HEK293 (cell line): ENCODE measurements around the gene YY1AP1.

Experiments used
- ATF2 ChIP-seq: fragments of 450-650 bp; formaldehyde crosslinking; IDR thresholded peaks from 2 replicates; pipeline ENCODE4 v1.5.1; 2016; ENCODE audit warnings: missing biosample characterization, missing genetic modification characterization, low read depth
- ELK4 ChIP-seq: IDR thresholded peaks from 2 replicates; pipeline ENCODE4 v1.6.1; 2011; ENCODE audit warnings: mild to moderate bottlenecking, low read depth, low read length, borderline replicate concordance
- HOXD13 ChIP-seq: sonication (generic); formaldehyde crosslinking; IDR thresholded peaks from 2 replicates; pipeline ENCODE4 v1.8.0; 2022; ENCODE audit warnings: missing genetic modification reagents, borderline replicate concordance
- MEIS1 ChIP-seq: sonication (generic); formaldehyde crosslinking; IDR thresholded peaks from 2 replicates; pipeline ENCODE4 v1.8.1; 2022; ENCODE audit warnings: missing genetic modification reagents, mild to moderate bottlenecking, borderline replicate concordance
- OVOL3 ChIP-seq: fragments of 450-650 bp; formaldehyde crosslinking; IDR thresholded peaks from 2 replicates; pipeline ENCODE4 v1.5.1; 2016; ENCODE audit warnings: missing biosample characterization, missing genetic modification characterization
- PBX3 ChIP-seq: sonication (generic); formaldehyde crosslinking; IDR thresholded peaks from 2 replicates; pipeline ENCODE4 v1.8.1; 2022; ENCODE audit warnings: mild to moderate bottlenecking, moderate library complexity, missing genetic modification reagents
- REST ChIP-seq: fragments of 450-650 bp; formaldehyde crosslinking; IDR thresholded peaks from 2 replicates; pipeline ENCODE4 v1.5.1; 2016; ENCODE audit warnings: missing biosample characterization, missing genetic modification characterization
- WT1 ChIP-seq: fragments of 450-650 bp; formaldehyde crosslinking; IDR thresholded peaks from 2 replicates; pipeline ENCODE4 v1.5.1; 2016; ENCODE audit warnings: missing biosample characterization, missing genetic modification characterization
- ZBTB48 ChIP-seq: fragments of 450-650 bp; formaldehyde crosslinking; IDR thresholded peaks from 2 replicates; pipeline ENCODE4 v1.5.1; 2016; ENCODE audit warnings: missing biosample characterization, missing genetic modification characterization
- ZBTB49 ChIP-seq: fragments of 450-650 bp; formaldehyde crosslinking; IDR thresholded peaks from 2 replicates; pipeline ENCODE4 v1.5.1; 2016; ENCODE audit warnings: missing biosample characterization, missing genetic modification characterization, low read depth
- ZFP69B ChIP-seq: fragments of 450-650 bp; formaldehyde crosslinking; IDR thresholded peaks from 2 replicates; pipeline ENCODE4 v1.5.1; 2016; ENCODE audit warnings: missing biosample characterization, missing genetic modification characterization
- ZIC2 ChIP-seq: fragments of 450-650 bp; formaldehyde crosslinking; IDR thresholded peaks from 2 replicates; pipeline ENCODE4 v1.5.1; 2016; ENCODE audit warnings: missing biosample characterization, missing genetic modification characterization
- ZNF112 ChIP-seq: fragments of 450-650 bp; formaldehyde crosslinking; IDR thresholded peaks from 2 replicates; pipeline ENCODE4 v1.5.0; 2017; ENCODE audit warnings: missing biosample characterization, missing genetic modification characterization
- ZNF114 ChIP-seq: fragments of 450-650 bp; formaldehyde crosslinking; IDR thresholded peaks from 2 replicates; pipeline ENCODE4 v1.5.0; 2017; ENCODE audit warnings: missing biosample characterization, missing genetic modification characterization
- ZNF121 ChIP-seq: fragments of 450-650 bp; formaldehyde crosslinking; IDR thresholded peaks from 2 replicates; pipeline ENCODE4 v1.5.1; 2016; ENCODE audit warnings: missing biosample characterization, missing genetic modification characterization
- ZNF146 ChIP-seq: fragments of 450-650 bp; formaldehyde crosslinking; IDR thresholded peaks from 2 replicates; pipeline ENCODE4 v1.5.1; 2016; ENCODE audit warnings: missing biosample characterization, missing genetic modification characterization
- ZNF223 ChIP-seq: fragments of 450-650 bp; formaldehyde crosslinking; IDR thresholded peaks from 2 replicates; pipeline ENCODE4 v1.5.1; 2016; ENCODE audit warnings: missing biosample characterization, missing genetic modification characterization
- ZNF335 ChIP-seq: fragments of 450-650 bp; formaldehyde crosslinking; conservative IDR thresholded peaks from 2 replicates; pipeline ENCODE4 v1.5.1; 2016; ENCODE audit warnings: missing biosample characterization, missing genetic modification characterization
- ZNF423 ChIP-seq: fragments of 450-650 bp; formaldehyde crosslinking; IDR thresholded peaks from 2 replicates; pipeline ENCODE4 v1.5.1; 2016; ENCODE audit warnings: missing biosample characterization, missing genetic modification characterization
- ZNF433 ChIP-seq: fragments of 450-650 bp; formaldehyde crosslinking; IDR thresholded peaks from 2 replicates; pipeline ENCODE4 v1.5.1; 2016; ENCODE audit warnings: missing biosample characterization, missing genetic modification characterization, low read depth
- ZNF48 ChIP-seq: fragments of 450-650 bp; formaldehyde crosslinking; IDR thresholded peaks from 2 replicates; pipeline ENCODE4 v1.5.1; 2016; ENCODE audit warnings: missing biosample characterization, missing genetic modification characterization
- ZNF488 ChIP-seq: fragments of 450-650 bp; formaldehyde crosslinking; IDR thresholded peaks from 2 replicates; pipeline ENCODE4 v1.5.1; 2016; ENCODE audit warnings: missing biosample characterization, missing genetic modification characterization
- ZNF521 ChIP-seq: fragments of 450-650 bp; formaldehyde crosslinking; IDR thresholded peaks from 2 replicates; pipeline ENCODE4 v1.5.1; 2017; ENCODE audit warnings: missing biosample characterization, mild to moderate bottlenecking, missing genetic modification characterization
- ZNF561 ChIP-seq: fragments of 450-650 bp; IDR thresholded peaks from 2 replicates; pipeline ENCODE4 v1.5.1; 2018; ENCODE audit warnings: missing biosample characterization, missing genetic modification characterization, borderline replicate concordance
- ZNF664 ChIP-seq: fragments of 450-650 bp; formaldehyde crosslinking; IDR thresholded peaks from 2 replicates; pipeline ENCODE4 v1.5.1; 2016; ENCODE audit warnings: missing biosample characterization, missing genetic modification characterization
- ZNF670 ChIP-seq: fragments of 450-650 bp; formaldehyde crosslinking; IDR thresholded peaks from 2 replicates; pipeline ENCODE4 v1.5.1; 2016; ENCODE audit warnings: missing biosample characterization, missing genetic modification characterization, low read depth
- ZNF701 ChIP-seq: fragments of 450-650 bp; formaldehyde crosslinking; IDR thresholded peaks from 2 replicates; pipeline ENCODE4 v1.5.1; 2016; ENCODE audit warnings: missing biosample characterization, missing genetic modification characterization
- ZSCAN5A ChIP-seq: fragments of 450-650 bp; formaldehyde crosslinking; IDR thresholded peaks from 2 replicates; pipeline ENCODE4 v1.5.1; 2016; ENCODE audit warnings: missing biosample characterization, missing genetic modification characterization

The YY1AP1 gene

GRCh38 chr1:155688324-155689080 lies at the start of gene YY1AP1 (continued):
- TF ChIP-seq REST = peak; percentile 31; the same call in 1 of the 2 replicates
- peak; percentile 44 for TF ChIP-seq WT1 (tag by site-specific recombination)
- no peak for TF ChIP-seq ZNF664 (tag by site-specific recombination)
- no peak for TF ChIP-seq ELK4
- peak; percentile 29; the same call in 1 of the 2 replicates for TF ChIP-seq ZNF223
- TF ChIP-seq ZNF670 = no peak
- no peak for TF ChIP-seq OVOL3 (tag by site-specific recombination)
- TF ChIP-seq ZNF488 (tag by site-specific recombination) = no peak
- TF ChIP-seq ZNF521 (tag by site-specific recombination) = no peak
- peak; percentile 70; the same call in 1 of the 2 replicates for TF ChIP-seq ZSCAN5A
- no peak for TF ChIP-seq ZNF146 (tag by site-specific recombination)
- TF ChIP-seq ZBTB49 = no peak
- TF ChIP-seq ZNF561 (tag by site-specific recombination) = peak; percentile 77; the same call in 1 of the 2 replicates
- peak; percentile 85 for TF ChIP-seq ZNF335
- TF ChIP-seq PBX3 (CRISPR knock-in tag) = peak; percentile 61; the same call in 1 of the 2 replicates
- TF ChIP-seq ATF2 = no peak
- no peak for TF ChIP-seq ZNF48 (tag by site-specific recombination)
- TF ChIP-seq ZNF433 (tag by site-specific recombination) = no peak
- TF ChIP-seq ZNF701 (tag by site-specific recombination) = no peak
- no peak for TF ChIP-seq HOXD13 (CRISPR knock-in tag)
- no peak for TF ChIP-seq ZNF121 (tag by site-specific recombination)
- TF ChIP-seq MEIS1 (CRISPR knock-in tag) = no peak
- no peak for TF ChIP-seq ZNF114 (tag by site-specific recombination)
- TF ChIP-seq ZNF112 (tag by site-specific recombination) = no peak
- TF ChIP-seq ZIC2 (tag by site-specific recombination) = no peak
- TF ChIP-seq ZNF423 (tag by site-specific recombination) = 0 out of 2 replicates have a peak, but pooled peaks have one; percentile 56
- peak; percentile 70 for TF ChIP-seq ZBTB48 (tag by site-specific recombination)
- peak; percentile 34; the same call in 1 of the 2 replicates for TF ChIP-seq ZFP69B (tag by site-specific recombination)
